H1 (cell line): Measurements from ENCODE around the gene RAB24. TPM values are rescaled to one million over a fixed set of nuclear protein-coding genes. Genes with fewer than 3 reads are reported as not detected.
"Not testable (repeated sequence)": the region's sequence is repeated elsewhere in the genome, so short reads cannot be mapped to it uniquely, and the experiment has no call there.

ENCODE experiments used
- CTCF ChIA-PET: fragments of 300-600 bp; sonication (Branson Sonifier 250); formaldehyde crosslinking; loops from one replicate; lab custom pipeline; 2021; ENCODE audit not compliant: partially characterized antibody; lab: Charles Lee
- POLR2A ChIA-PET: fragments of 300-600 bp; sonication (Branson Sonifier 250); formaldehyde crosslinking; loops from one replicate; lab custom pipeline; 2021; ENCODE audit warnings: inconsistent platforms; ENCODE audit not compliant: partially characterized antibody; lab: Charles Lee
- DNase-seq, 2 experiments: peaks; one replicate each; pipeline versions ENCODE4 v3.0.0 to v3.0.0-alpha.2; 2010 to 2022; ENCODE audit warnings: low spot score in 2 of 2, low read depth in 1 of 2, mixed read lengths in 1 of 2
- FAIRE-seq: peaks from 2 replicates; lab custom pipeline; 2011; peaks lifted over from hg19 to GRCh38; lab: Jason Lieb, UNC
- H2AFZ ChIP-seq: 2 replicates; pipeline ENCODE4 v1.8.1; 2012; ENCODE audit warnings: low read length, inconsistent platforms
- H2AK5ac ChIP-seq: 2 replicates; pipeline ENCODE4 v1.6.1; 2013; ENCODE audit warnings: low read depth, low read length
- H2BK120ac ChIP-seq: replicated peaks from 2 replicates; pipeline ENCODE3; 2013; ENCODE audit warnings: low read depth, low read length, inconsistent platforms
- H2BK12ac ChIP-seq: 2 replicates; pipeline ENCODE4 v1.6.1; 2013; ENCODE audit warnings: low read depth, low read length
- H2BK15ac ChIP-seq: 2 replicates; pipeline ENCODE4 v1.6.1; 2013; ENCODE audit warnings: low read length
- H2BK20ac ChIP-seq: 2 replicates; pipeline ENCODE4 v1.6.1; 2013; ENCODE audit warnings: low read length
- H2BK5ac ChIP-seq: 2 replicates; pipeline ENCODE4 v1.6.1; 2013; ENCODE audit warnings: low read depth, low read length
- H3K14ac ChIP-seq: 2 replicates; pipeline ENCODE4 v1.6.1; 2013; ENCODE audit warnings: inconsistent platforms; ENCODE audit not compliant: insufficient read length
- H3K18ac ChIP-seq: 2 replicates; pipeline ENCODE4 v1.6.1; 2013; ENCODE audit warnings: low read length; ENCODE audit errors: extremely low read depth
- H3K23ac ChIP-seq: 2 replicates; pipeline ENCODE4 v1.6.1; 2013; ENCODE audit warnings: inconsistent platforms; ENCODE audit not compliant: insufficient read length
- H3K23me2 ChIP-seq: 2 replicates; pipeline ENCODE4 v1.6.1; 2013; ENCODE audit warnings: low read depth, low read length
- H3K27ac ChIP-seq: 2 replicates; pipeline ENCODE4 v1.6.1; 2011; ENCODE audit warnings: low read depth, low read length, inconsistent platforms
- H3K27me3 ChIP-seq, 4 experiments: replicated peaks in 1 of 4; 1 replicate in 1 of 4; 2 replicates in 3 of 4; pipeline versions ENCODE4 v1.6.1 to v1.8.1; 2011 to 2013; ENCODE audit warnings: low read length in 3 of 4, mild to moderate bottlenecking in 3 of 4, inconsistent platforms in 2 of 4, mixed read lengths in 2 of 4, moderate library complexity in 1 of 4; ENCODE audit not compliant: control insufficient read depth in 3 of 4, insufficient read depth in 3 of 4; ENCODE audit errors: extremely low read depth in 1 of 4
- H3K36me3 ChIP-seq, 4 experiments: 2 replicates each; pipeline versions ENCODE4 v1.6.1 to v1.8.1; 2011 to 2013; ENCODE audit warnings: mild to moderate bottlenecking in 4 of 4, low read length in 3 of 4, moderate library complexity in 2 of 4, control low read depth in 1 of 4, inconsistent platforms in 1 of 4; ENCODE audit not compliant: insufficient read depth in 4 of 4, control insufficient read depth in 2 of 4
- H3K4ac ChIP-seq: replicated peaks from 2 replicates; pipeline ENCODE3; 2013; ENCODE audit warnings: low read length, low read depth, mixed read lengths, inconsistent platforms; ENCODE audit not compliant: insufficient read length
- H3K4me1 ChIP-seq, 4 experiments: replicated peaks in 1 of 4; 1 replicate in 1 of 4; 2 replicates in 3 of 4; pipeline versions ENCODE4 v1.6.1 to v1.8.1; 2011 to 2013; ENCODE audit warnings: low read length in 3 of 4, inconsistent platforms in 2 of 4, mixed read lengths in 1 of 4; ENCODE audit not compliant: insufficient read depth in 4 of 4, control insufficient read depth in 3 of 4
- H3K4me2 ChIP-seq, 2 experiments: 2 replicates each; pipeline versions ENCODE4 v1.6.1 to v1.8.1; 2011 to 2013; ENCODE audit warnings: low read depth in 2 of 2, low read length in 2 of 2, control low read depth in 1 of 2, inconsistent platforms in 1 of 2, mild to moderate bottlenecking in 1 of 2; ENCODE audit not compliant: insufficient read depth in 1 of 2
- H3K4me3 ChIP-seq, 4 experiments: fragments of 200-600, 300-600 bp in 1 of 4; sonication (generic), shearing (Covaris generic), sonication (Bioruptor Twin) in 1 of 4; 2 replicates each; pipeline versions ENCODE4 v1.5.1 to v1.8.1; 2011 to 2016; ENCODE audit warnings: low read length in 4 of 4, low read depth in 3 of 4, control low read depth in 2 of 4, inconsistent platforms in 2 of 4, mild to moderate bottlenecking in 2 of 4, mixed read lengths in 1 of 4, moderate library complexity in 1 of 4; ENCODE audit not compliant: insufficient read depth in 2 of 4; ENCODE audit errors: extremely low read depth in 1 of 4
- H3K56ac ChIP-seq: replicated peaks from 2 replicates; pipeline ENCODE3; 2013; ENCODE audit warnings: low read depth, mild to moderate bottlenecking, mixed read lengths, low read length, inconsistent platforms; ENCODE audit not compliant: insufficient read length
- H3K79me1 ChIP-seq: 2 replicates; pipeline ENCODE4 v1.6.1; 2013; ENCODE audit warnings: low read depth, low read length, control low read depth
- H3K79me2 ChIP-seq, 2 experiments: 2 replicates each; pipeline versions ENCODE4 v1.6.1 to v1.8.1; 2012 to 2013; ENCODE audit warnings: low read length in 2 of 2, mild to moderate bottlenecking in 2 of 2, inconsistent platforms in 1 of 2; ENCODE audit not compliant: insufficient read depth in 2 of 2, control insufficient read depth in 1 of 2
- H3K9ac ChIP-seq, 4 experiments: replicated peaks in 1 of 4; 1 replicate in 1 of 4; 2 replicates in 3 of 4; pipeline versions ENCODE4 v1.6.1 to v1.8.1; 2011 to 2013; ENCODE audit warnings: low read depth in 3 of 4, low read length in 3 of 4, control low read depth in 2 of 4, mild to moderate bottlenecking in 2 of 4, moderate library complexity in 2 of 4, inconsistent platforms in 1 of 4; ENCODE audit errors: extremely low read depth in 1 of 4
- H3K9me3 ChIP-seq, 2 experiments: 2 replicates each; pipeline versions ENCODE4 v1.6.1 to v1.8.1; 2012 to 2013; ENCODE audit warnings: mild to moderate bottlenecking in 2 of 2, moderate library complexity in 2 of 2, control low read depth in 1 of 2, inconsistent platforms in 1 of 2, low read depth in 1 of 2, low read length in 1 of 2, mixed read lengths in 1 of 2; ENCODE audit not compliant: insufficient read depth in 2 of 2
- H4K20me1 ChIP-seq, 2 experiments: replicated peaks in 1 of 2; 2 replicates each; pipeline versions ENCODE3 to v1.8.1; 2011 to 2013; ENCODE audit warnings: inconsistent platforms in 2 of 2, low read length in 2 of 2, mild to moderate bottlenecking in 1 of 2; ENCODE audit not compliant: insufficient read depth in 2 of 2, control insufficient read depth in 1 of 2
- H4K5ac ChIP-seq: 2 replicates; pipeline ENCODE4 v1.6.1; 2013; ENCODE audit warnings: low read length, low read depth, mixed read lengths, inconsistent platforms; ENCODE audit not compliant: insufficient read length
- H4K8ac ChIP-seq: 2 replicates; pipeline ENCODE4 v1.8.0; 2013; ENCODE audit warnings: mild to moderate bottlenecking, moderate library complexity, low read length, inconsistent platforms; ENCODE audit not compliant: insufficient read depth; ENCODE audit errors: extremely low read depth
- H4K91ac ChIP-seq: replicated peaks from 2 replicates; pipeline ENCODE3; 2013; ENCODE audit warnings: low read length, mixed read lengths, inconsistent platforms; ENCODE audit not compliant: insufficient read length
- BRCA1 ChIP-seq: IDR thresholded peaks from 2 replicates; pipeline ENCODE4 v1.6.1; 2012; ENCODE audit warnings: low read depth, low read length, improper control_type of control experiment
- EP300 ChIP-seq, 2 experiments: IDR thresholded peaks; 1 replicate in 1 of 2; 2 replicates in 1 of 2; pipeline ENCODE4 v1.6.1; 2011 to 2012; ENCODE audit warnings: low read depth in 2 of 2, low read length in 2 of 2, mild to moderate bottlenecking in 2 of 2, borderline replicate concordance in 1 of 2, inconsistent platforms in 1 of 2, moderate library complexity in 1 of 2
- FOSL1 ChIP-seq: IDR thresholded peaks from 2 replicates; pipeline ENCODE4 v1.6.1; 2011; ENCODE audit warnings: mild to moderate bottlenecking, low read depth, low read length, moderate library complexity; ENCODE audit not compliant: insufficient read depth
- MAFK ChIP-seq: IDR thresholded peaks from 2 replicates; pipeline ENCODE4 v1.6.1; 2012; ENCODE audit warnings: low read depth, mild to moderate bottlenecking, improper control_type of control experiment, low read length
- POLR2A ChIP-seq, 2 experiments: IDR thresholded peaks; 1 replicate in 1 of 2; 2 replicates in 1 of 2; pipeline ENCODE4 v1.6.1; 2011; ENCODE audit warnings: low read depth in 2 of 2, low read length in 2 of 2, mild to moderate bottlenecking in 2 of 2; ENCODE audit errors: control extremely low read depth in 1 of 2
- RFX5 ChIP-seq: IDR thresholded peaks from 2 replicates; pipeline ENCODE4 v1.6.1; 2011; ENCODE audit warnings: low read depth, low read length, improper control_type of control experiment, borderline replicate concordance
- SAP30 ChIP-seq: fragments of 300-600 bp; sonication (generic); IDR thresholded peaks from 2 replicates; pipeline ENCODE4 v1.7.1; 2012; ENCODE audit warnings: low read length, moderate library complexity, mild to moderate bottlenecking, inconsistent platforms; ENCODE audit not compliant: insufficient read depth, insufficient replicate concordance
- SP2 ChIP-seq: IDR thresholded peaks from 2 replicates; pipeline ENCODE4 v1.6.1; 2012; ENCODE audit warnings: mild to moderate bottlenecking, low read length, inconsistent platforms
- TEAD4 ChIP-seq: IDR thresholded peaks from 2 replicates; pipeline ENCODE4 v1.6.1; 2012; ENCODE audit warnings: low read depth, low read length, inconsistent platforms, mixed read lengths
- WGBS, 2 experiments: shearing (Covaris generic) in 1 of 2; methylation state at CpG; one replicate each; pipeline versions ENCODE4 v1.1.6 to v1.1.7; 2013 to 2015; ENCODE audit warnings: low lambda C conversion rate in 2 of 2, mixed read lengths in 2 of 2, inconsistent platforms in 1 of 2, low coverage in 1 of 2, missing lambda C conversion rate in 1 of 2; ENCODE audit not compliant: insufficient replicate concordance in 2 of 2, insufficient coverage in 1 of 2, insufficient read length in 1 of 2; ENCODE audit errors: extremely low coverage in 1 of 2, missing lambda C conversion rate in 1 of 2; 5-methylcytosine and 5-hydroxymethylcytosine counted together
- polyA plus RNA-seq, 7 experiments: library from polyadenylated mRNA; depleted of rRNA in 3 of 7; stranded (reverse) in 5 of 7; unstranded in 2 of 7; fragments of >200 nt in 5 of 7; fragments of 200-250 nt in 2 of 7; gene quantifications; 1 replicate in 5 of 7; 2 replicates in 1 of 7; 4 replicates in 1 of 7; pipeline versions ENCODE4 v1.2.1 to v1.2.3, GENCODE V29; 2011 to 2013; ENCODE audit warnings: missing spikeins in 2 of 7, mixed read lengths in 2 of 7
- total RNA-seq: library from RNA; stranded (reverse); fragmentation: NEBNext Ultra II Directional; extraction: Animal tissue kit (Norgen Biotek cat#: 25700); gene quantifications from 2 replicates; pipeline ENCODE4 v1.2.1, GENCODE V29; 2021

Gene RAB24
- total and polyA plus RNA-seq, 2 of the 8 experiments (the other 6 are each of a cell fraction or from before 2014, with no cell fraction given) = 18.8 to 33.8 TPM

DNA sequence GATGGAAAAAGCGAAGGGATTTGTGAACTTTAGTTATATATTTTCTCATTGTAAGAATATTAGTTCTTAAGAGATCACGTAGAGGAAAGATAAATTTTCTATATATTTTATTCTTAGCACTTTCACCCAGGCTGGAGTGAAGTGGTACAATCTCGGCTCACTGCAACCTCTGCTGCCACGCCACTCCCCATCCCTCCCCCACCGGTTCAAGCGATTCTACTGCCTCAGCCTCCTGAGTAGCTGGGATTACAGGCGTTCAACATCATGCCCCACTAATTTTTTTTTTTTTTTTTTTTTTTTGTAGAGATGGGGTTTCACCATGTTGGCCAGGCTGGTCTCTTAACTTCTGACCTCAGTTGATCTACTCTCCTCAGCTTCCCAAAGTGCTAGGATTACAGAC is 42.6 kb downstream of the RAB24 start (continued):
- TF ChIP-seq FOSL1 (no peak), POLR2A (IDR thresholded peaks at IDR 0.05; ENCODE audit: control extremely low read depth in 1 of 2, low read depth in 2 of 2, low read length in 2 of 2) (no peak), RFX5 (no peak), MAFK (no peak), SAP30 (no peak), EP300 (IDR thresholded peaks at IDR 0.05; ENCODE audit: borderline replicate concordance in 1 of 2, low read depth in 2 of 2, low read length in 2 of 2) (no peak), SP2 (no peak), TEAD4 (no peak), BRCA1 (no peak)

DNA sequence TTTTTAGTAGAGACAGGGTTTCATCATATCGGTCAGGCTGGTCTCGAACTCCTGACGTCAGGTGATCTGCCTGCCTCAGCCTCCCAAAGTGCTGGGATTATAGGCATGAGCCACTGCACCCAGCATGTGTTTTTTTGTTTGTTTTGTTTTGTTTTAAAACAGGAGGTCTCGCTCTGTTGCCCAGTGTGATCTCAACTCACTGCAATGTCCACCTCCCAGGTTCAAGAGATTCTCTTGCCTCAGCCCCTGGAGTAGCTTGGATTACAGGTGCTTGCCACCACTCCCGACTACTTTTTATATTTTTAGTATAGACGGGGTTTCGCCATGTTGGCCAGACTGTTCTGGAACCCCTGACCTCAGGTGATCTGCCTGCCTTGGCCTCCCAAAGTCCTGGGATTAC is 44.8 kb downstream of the RAB24 start:
- H3K4me2 ChIP-seq, POLR2A ChIA-PET, H3K9me3 ChIP-seq, FAIRE-seq, H3K14ac ChIP-seq, H2BK5ac ChIP-seq, H3K4ac ChIP-seq, H2BK20ac ChIP-seq, H2AK5ac ChIP-seq, H2BK120ac ChIP-seq, H2AFZ ChIP-seq, H4K91ac ChIP-seq, H3K27ac ChIP-seq, H3K23me2 ChIP-seq, H4K5ac ChIP-seq, H3K79me1 ChIP-seq, H2BK12ac ChIP-seq, H3K18ac ChIP-seq, H2BK15ac ChIP-seq, H3K9ac ChIP-seq, H3K4me3 ChIP-seq, H3K56ac ChIP-seq, H4K20me1 ChIP-seq, CTCF ChIA-PET, DNase-seq, H3K23ac ChIP-seq, H3K4me1 ChIP-seq, H3K79me2 ChIP-seq, H4K8ac ChIP-seq, H3K27me3 ChIP-seq: not testable (repeated sequence)
- peaks cover 2 to 87% (median 45%) of the 10 kb centered on the region in 4 experiments for H3K36me3 ChIP-seq
- 97% methylated on average over 7 of the region's 7 CpGs; no CpG with 5 or more reads in 1 of the 2 experiments for WGBS, 2 experiments
